ENCODE measurements around the gene SAG.

DNA sequence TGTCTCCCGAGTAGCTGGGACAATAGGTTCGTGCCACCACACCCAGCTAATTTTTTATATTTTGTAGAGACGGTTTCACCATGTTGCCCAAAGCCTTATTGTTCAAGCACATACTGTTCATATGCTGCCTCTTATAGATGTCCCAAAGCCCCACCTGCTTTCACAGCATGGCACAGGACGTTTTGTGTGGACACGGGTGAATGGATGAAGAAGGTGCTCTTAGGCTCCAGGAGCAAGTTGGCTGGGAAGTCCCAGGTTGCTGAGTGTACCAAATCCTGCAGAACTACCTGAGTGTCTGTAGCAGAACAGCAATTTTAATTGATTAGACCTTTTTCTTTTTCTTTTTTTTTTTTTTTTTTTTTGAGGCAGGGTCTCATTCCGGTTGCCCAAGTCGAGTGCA, 10.5 kb upstream of the SAG start:
- TF ChIP-seq, protein P1, sequence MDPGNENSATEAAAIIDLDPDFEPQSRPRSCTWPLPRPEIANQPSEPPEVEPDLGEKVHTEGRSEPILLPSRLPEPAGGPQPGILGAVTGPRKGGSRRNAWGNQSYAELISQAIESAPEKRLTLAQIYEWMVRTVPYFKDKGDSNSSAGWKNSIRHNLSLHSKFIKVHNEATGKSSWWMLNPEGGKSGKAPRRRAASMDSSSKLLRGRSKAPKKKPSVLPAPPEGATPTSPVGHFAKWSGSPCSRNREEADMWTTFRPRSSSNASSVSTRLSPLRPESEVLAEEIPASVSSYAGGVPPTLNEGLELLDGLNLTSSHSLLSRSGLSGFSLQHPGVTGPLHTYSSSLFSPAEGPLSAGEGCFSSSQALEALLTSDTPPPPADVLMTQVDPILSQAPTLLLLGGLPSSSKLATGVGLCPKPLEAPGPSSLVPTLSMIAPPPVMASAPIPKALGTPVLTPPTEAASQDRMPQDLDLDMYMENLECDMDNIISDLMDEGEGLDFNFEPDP (CRISPR knock-in tag; IDR thresholded peaks at IDR 0.05): no peak
- TF ChIP-seq, protein P2, sequence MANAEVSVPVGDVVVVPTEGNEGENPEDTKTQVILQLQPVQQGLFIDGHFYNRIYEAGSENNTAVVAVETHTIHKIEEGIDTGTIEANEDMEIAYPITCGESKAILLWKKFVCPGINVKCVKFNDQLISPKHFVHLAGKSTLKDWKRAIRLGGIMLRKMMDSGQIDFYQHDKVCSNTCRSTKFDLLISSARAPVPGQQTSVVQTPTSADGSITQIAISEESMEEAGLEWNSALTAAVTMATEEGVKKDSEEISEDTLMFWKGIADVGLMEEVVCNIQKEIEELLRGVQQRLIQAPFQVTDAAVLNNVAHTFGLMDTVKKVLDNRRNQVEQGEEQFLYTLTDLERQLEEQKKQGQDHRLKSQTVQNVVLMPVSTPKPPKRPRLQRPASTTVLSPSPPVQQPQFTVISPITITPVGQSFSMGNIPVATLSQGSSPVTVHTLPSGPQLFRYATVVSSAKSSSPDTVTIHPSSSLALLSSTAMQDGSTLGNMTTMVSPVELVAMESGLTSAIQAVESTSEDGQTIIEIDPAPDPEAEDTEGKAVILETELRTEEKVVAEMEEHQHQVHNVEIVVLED (CRISPR knock-in tag; IDR thresholded peaks at IDR 0.05): no peak
- no peak for TF ChIP-seq MXI1 (IDR thresholded peaks at IDR 0.05; ENCODE audit: low read depth, low read length)
